RPMI8226 (cell line): ENCODE measurements around the gene NPIPB9.
"Not testable (repeated sequence)": the region's sequence is repeated elsewhere in the genome, so short reads cannot be mapped to it uniquely, and the experiment has no call there.

Experiments
- DNase-seq: peaks from one replicate; pipeline ENCODE4 v3.0.0-alpha.2; 2015

The NPIPB9 gene

GRCh38 chr16:28751487-28751886 lies at the start of gene NPIPB9:
Gene NPIPB9 (plus strand): TSS chr16:28751787.
- DNase-seq, result not testable (repeated sequence)

DNA sequence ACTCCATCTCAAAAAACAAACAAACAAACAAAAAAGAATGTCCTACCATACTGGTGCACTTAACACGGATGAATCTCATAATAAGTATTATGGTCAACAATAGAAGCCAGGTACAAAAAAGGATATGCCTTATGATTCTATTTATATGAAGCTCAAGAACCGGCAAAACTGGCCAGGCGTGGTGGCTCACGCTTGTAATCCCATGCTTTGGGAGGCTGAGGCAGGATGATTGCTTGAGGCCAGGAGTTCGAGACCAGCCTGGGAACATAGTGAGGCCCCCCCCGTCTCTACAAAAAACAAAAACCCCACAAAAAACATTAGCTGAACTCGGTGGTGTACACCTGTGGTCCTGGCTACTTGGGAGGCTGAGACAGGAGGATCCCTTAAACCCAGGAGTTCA lies 47.3 kb upstream of the NPIPB9 start:
- not testable (repeated sequence) for DNase-seq

- not testable (repeated sequence) for DNase-seq
Measured at GRCh38 chr16:28711220-28712083, 40.1 kb upstream of the NPIPB9 start, which contains the start of gene EIF3C. Gene EIF3C (plus strand): TSS chr16:28711464. CDS start chr16:28711687, 223 bp downstream.

- DNase-seq, result not testable (repeated sequence)
Measured at GRCh38 chr16:28722852-28723650, 28.5 kb upstream of the NPIPB9 start.

DNA sequence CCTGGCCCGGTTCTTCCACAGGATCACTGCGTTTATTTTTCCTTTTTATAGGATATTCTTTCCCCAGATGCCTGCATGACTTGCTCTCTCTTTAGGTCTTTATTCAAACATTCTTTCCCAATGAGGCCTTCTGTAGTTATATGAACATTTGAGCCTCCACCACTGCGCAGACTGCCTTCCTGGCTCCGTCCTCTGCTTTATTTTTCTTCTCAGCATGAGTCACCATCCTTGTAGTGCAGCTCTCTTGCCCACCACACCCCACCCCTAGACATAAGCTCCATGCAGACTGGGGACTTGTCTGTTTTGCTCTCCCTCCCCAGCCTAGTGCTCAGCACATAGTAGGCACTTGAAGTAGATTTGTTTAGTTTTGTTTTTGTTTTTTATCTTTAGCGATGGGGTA lies 20.3 kb upstream of the NPIPB9 start:
- not testable (repeated sequence) for DNase-seq

DNA sequence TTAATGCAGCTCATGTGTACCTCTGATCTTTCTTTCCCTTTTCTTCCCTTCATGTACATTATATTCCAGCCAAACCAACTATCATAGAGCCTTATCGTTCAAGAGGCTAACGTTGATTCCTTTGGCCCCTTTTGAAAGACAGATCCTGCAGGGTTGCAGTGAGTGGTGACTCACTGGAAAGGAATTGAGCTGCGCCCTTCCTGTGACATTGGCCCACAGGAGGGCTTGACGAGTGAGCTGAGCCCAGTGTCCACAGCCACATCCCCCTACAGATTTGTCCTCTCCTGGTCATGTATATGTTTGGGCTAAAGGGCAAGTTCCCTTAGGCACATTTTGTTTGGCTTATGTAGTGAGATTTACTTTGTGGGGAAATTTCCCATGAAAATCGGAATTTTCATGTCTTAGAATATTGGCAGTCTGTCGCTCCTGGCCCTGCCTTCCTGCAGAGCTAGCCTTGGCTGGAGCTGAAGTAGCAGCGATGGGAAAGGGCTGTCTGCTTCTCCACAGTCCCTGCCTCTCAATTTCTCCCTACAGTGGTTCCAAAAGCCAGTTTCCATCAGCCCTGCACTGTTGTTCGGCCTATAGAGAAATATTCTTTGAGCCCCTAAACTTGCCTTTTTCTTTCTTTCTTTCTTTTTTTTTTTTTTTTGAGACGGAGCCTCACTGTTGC lies 19.0 kb upstream of the NPIPB9 start:
- DNase-seq, result not testable (repeated sequence)

- DNase-seq, result not testable (repeated sequence)
Measured at GRCh38 chr16:28739787-28740186, 11.8 kb upstream of the NPIPB9 start.

- not testable (repeated sequence) for DNase-seq
Measured at GRCh38 chr16:28740631-28741030, 11.0 kb upstream of the NPIPB9 start.

DNA sequence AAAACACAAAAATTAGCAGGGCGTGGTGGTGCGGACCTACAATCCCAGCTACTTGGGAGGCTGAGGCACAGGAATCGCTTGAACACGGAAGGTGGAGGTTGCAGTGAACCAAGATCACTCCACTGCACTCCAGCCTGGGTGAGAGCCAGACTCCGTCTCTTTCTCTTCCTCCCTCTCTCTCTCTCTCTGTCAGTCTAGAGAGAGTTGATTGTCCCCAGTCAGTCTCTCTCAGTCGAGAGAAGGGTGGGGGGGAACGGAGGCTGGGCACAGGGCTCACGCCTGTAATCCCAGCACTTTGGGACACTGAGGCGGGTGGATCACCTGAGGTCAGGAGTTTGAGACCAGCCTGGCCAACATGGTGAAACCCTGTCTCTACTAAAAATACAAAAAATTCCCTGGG lies 10.3 kb upstream of the NPIPB9 start:
- DNase-seq, result not testable (repeated sequence)

DNA sequence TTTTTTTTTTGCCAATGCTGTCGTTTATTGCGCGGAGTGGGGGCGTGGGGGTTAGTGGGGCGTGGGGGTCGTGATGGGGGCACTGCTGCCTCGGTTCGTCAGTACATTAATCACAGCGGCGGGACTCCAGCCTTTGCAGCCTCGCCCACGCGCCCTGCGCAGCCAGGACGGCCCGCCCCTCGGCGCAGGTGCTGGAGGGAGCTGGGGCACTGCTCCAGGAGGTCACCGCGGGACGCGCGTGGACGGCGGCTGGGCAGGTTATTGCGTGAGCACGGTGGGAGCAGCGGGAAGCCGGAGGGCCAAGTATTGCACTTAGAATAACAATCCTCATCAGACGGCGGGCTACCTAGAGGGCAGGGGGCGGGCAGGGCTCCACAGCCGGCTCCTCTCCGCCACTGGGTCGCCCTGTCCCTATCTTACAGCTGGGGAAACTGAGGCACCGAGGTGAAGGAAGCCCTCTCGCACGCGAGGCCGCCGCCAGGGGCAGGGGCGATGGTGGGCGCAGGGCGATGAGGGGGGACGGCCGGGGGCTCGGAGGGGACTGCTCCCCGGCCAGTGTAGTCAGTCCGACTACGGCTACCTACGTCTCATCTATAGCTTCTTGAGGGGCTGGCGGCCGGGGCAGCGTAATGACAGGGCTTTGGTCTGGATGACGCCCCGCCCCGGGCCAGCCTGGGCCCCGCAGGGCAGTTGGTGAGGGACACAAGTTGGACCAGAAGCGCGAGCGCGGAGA lies 4.8 kb upstream of the NPIPB9 start:
- not testable (repeated sequence) for DNase-seq

- not testable (repeated sequence) for DNase-seq
Measured at GRCh38 chr16:28749997-28750465, 1.6 kb upstream of the NPIPB9 start.

- not testable (repeated sequence) for DNase-seq
Measured at GRCh38 chr16:28750469-28751067, 1.0 kb upstream of the NPIPB9 start.

DNA sequence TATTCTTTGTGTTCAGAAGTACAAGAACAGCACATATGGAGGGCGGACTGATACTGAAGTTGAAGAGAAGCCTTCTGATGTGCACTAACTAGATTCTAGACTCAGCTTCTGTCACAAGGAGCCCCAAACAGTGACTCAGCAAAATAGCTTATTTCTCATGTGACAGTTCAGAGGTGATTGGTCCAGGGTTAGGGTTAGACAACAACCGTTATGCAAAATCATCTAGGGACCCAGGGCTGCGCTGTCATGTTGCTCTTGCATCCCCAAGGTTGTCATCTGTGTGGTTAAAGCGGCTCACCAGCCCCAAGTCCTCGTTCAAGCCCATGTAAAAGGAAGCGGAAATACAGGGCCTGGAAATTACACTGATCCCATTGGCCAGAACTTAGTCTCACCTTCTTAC lies 30.1 kb downstream of the NPIPB9 start:
- not testable (repeated sequence) for DNase-seq

DNA sequence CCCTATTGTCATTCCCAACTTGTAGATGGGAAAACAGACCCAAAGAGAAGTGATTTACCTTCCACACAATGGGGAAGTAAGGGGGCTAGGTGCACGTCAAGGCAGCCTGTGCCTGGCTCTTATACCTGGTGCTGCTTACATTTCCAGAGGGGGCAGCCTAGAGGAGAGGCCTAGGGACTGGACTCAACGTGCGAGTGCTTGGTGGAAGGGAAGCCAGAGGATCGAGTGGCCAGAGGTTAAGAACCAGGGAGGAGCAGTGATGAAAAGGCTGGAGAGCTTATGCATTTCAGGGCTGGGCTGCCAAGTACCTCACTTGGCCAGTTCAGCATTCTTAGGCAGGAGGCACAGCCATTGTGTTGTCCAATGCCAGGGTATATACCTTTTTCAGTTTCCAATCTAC lies 30.8 kb downstream of the NPIPB9 start:
- DNase-seq, result not testable (repeated sequence)

GRCh38 chr16:28802235-28803019 lies 50.8 kb downstream of the NPIPB9 start:
- DNase-seq, result peak; percentile 89

DNA sequence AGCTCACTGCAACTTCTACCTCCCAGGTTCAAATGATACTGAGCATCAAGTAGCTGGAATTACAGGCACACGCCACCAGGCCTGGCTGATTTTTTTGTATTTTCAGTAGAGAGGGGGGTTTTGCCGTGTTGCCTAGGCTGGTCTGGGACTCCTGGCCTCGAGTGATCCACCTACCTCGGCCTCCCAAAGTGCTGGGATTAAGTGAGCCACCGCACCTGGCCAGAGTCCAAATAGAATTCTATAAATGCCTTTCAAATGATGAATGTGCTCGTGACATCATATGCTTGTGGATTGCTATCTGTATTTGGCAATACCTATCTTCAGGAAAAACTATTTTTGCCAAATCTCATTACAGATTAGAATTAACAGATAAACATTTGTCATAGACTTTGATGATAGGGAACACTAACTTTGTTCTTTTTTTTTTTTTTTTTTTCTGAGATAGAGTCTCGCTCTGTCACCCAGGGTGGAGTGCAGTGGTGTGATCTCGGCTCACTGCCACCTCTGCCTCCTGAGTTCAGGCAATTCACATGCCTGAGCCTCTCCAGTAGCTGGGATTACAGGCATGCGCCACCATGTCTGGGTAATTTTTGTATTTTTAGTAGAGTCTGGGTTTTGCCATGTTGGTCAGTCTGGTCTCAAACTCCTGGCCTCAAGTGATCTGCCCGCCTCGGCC lies 56.0 kb downstream of the NPIPB9 start:
- DNase-seq, result not testable (repeated sequence)

GRCh38 chr16:28820016-28820415 lies 68.4 kb downstream of the NPIPB9 start:
- peak; percentile 50 for DNase-seq

GRCh38 chr16:28820546-28820945 lies 69.0 kb downstream of the NPIPB9 start:
- not testable (repeated sequence) for DNase-seq

DNA sequence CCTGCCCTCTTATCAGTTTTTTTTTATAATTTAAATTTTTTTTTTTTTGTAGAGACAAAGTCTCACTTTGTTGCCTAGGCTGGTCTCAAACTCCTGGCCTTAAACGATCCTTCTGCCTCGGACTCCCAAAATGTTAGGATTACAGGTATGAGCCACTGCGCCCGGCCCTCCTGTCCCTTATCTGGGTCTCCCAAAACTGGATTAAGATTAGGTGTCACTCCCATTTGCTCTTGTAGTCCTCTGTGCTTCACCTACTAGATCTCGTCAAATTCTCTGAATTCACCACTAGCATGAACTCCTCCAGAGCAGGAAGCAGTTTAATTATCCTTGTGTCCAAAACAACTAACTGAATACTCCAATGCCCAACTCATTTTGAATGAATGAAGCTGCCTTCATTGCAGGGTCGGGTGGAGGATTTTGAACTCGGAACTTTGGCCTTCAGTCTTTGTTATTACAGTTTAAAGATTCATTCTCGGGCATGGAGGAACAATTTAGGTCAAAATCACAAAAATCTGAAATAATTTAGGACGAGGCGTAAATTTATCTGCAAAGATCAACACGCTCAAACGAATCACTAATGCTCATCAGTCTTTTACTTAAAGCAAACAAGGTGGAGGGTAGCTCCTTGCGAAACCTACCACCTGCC lies 70.4 kb downstream of the NPIPB9 start:
- DNase-seq, result peak; percentile 20
